Esophagus muscularis mucosa (tissue), 4 donors: ENCODE data around the gene LSMEM2.

Experiments used
- CTCF ChIP-seq, 3 experiments: fragments of 200-600 bp in 2 of 3; fragments of 450-650 bp in 1 of 3; sonication (generic) in 2 of 3; IDR thresholded peaks; one replicate each; pipeline ENCODE4 v1.5.1; 2017 to 2019; ENCODE audit warnings: antibody characterized with exemption in 3 of 3, mild to moderate bottlenecking in 2 of 3, moderate library complexity in 1 of 3
- EP300 ChIP-seq: sonication (generic); formaldehyde crosslinking; IDR thresholded peaks from one replicate; pipeline ENCODE4 v1.6.1; 2017; ENCODE audit warnings: antibody characterized with exemption
- POLR2A ChIP-seq: fragments of 450-650 bp; IDR thresholded peaks from one replicate; pipeline ENCODE4 v1.6.1; 2017; ENCODE audit warnings: antibody characterized with exemption, moderate library complexity, mild to moderate bottlenecking, low read depth
- POLR2AphosphoS5 ChIP-seq, 2 donors: sonication (generic); formaldehyde crosslinking; IDR thresholded peaks; one replicate each; pipeline ENCODE4 v1.6.1; 2017; ENCODE audit warnings: antibody characterized with exemption in 2 of 2

GRCh38 chr3:50287262-50287661 lies 8.4 kb downstream of the LSMEM2 start:
- no peak for TF ChIP-seq CTCF (IDR thresholded peaks at IDR 0.05)
- TF ChIP-seq POLR2A: no peak
- TF ChIP-seq POLR2AphosphoS5 (IDR thresholded peaks at IDR 0.05): no peak
- TF ChIP-seq EP300: no peak
